ENCODE data around the gene TCF4.

The TCF4 gene

GRCh38 chr18:55248495-55248894, 339.5 kb downstream of the TCF4 start:
- no peak for DNase-seq

- DNase-seq = no peak
Measured at GRCh38 chr18:55247032-55247431, 341.0 kb downstream of the TCF4 start.

- DNase-seq = no peak
Measured at GRCh38 chr18:55246278-55246677, 341.7 kb downstream of the TCF4 start.

GRCh38 chr18:55245211-55245614, 342.8 kb downstream of the TCF4 start:
- no peak for DNase-seq

- no peak for DNase-seq
Measured at GRCh38 chr18:55244546-55244945, 343.4 kb downstream of the TCF4 start.

GRCh38 chr18:55243857-55244256, 344.1 kb downstream of the TCF4 start:
- DNase-seq = peak in 1 of 2 experiments; percentile 5

GRCh38 chr18:55243255-55243654, 344.7 kb downstream of the TCF4 start:
- DNase-seq = no peak

- DNase-seq = no peak
Measured at GRCh38 chr18:55240978-55241377, 347.0 kb downstream of the TCF4 start.

GRCh38 chr18:55239740-55240139, 348.3 kb downstream of the TCF4 start:
- DNase-seq = no peak

GRCh38 chr18:55237660-55238059, 350.3 kb downstream of the TCF4 start:
- no peak for DNase-seq

GRCh38 chr18:55236150-55236931, 351.7 kb downstream of the TCF4 start:
- DNase-seq = no peak

GRCh38 chr18:55235094-55235461, 352.9 kb downstream of the TCF4 start:
- no peak for DNase-seq

GRCh38 chr18:55234366-55235093, 353.5 kb downstream of the TCF4 start:
- peak; percentile 88 to 97 for DNase-seq

- DNase-seq = no peak
Measured at GRCh38 chr18:55233857-55234256, 354.1 kb downstream of the TCF4 start.

- DNase-seq = no peak
Measured at GRCh38 chr18:55232506-55232905, 355.5 kb downstream of the TCF4 start.

GRCh38 chr18:55229682-55230081, 358.3 kb downstream of the TCF4 start:
- no peak for DNase-seq

- DNase-seq = no peak
Measured at GRCh38 chr18:55228707-55229106, 359.3 kb downstream of the TCF4 start.

- no peak for DNase-seq
Measured at GRCh38 chr18:55228191-55228590, 359.8 kb downstream of the TCF4 start.

- DNase-seq = no peak
Measured at GRCh38 chr18:55227771-55228170, 360.2 kb downstream of the TCF4 start.

- no peak for DNase-seq
Measured at GRCh38 chr18:55226044-55226443, 361.9 kb downstream of the TCF4 start.

GRCh38 chr18:55224086-55224625, 363.8 kb downstream of the TCF4 start:
- no peak for DNase-seq

GRCh38 chr18:55221622-55222021, 366.4 kb downstream of the TCF4 start:
- no peak for DNase-seq

GRCh38 chr18:55220523-55220922, 367.5 kb downstream of the TCF4 start:
- no peak for DNase-seq

GRCh38 chr18:55219823-55220222, 368.2 kb downstream of the TCF4 start:
- DNase-seq = no peak

Measured in NCI-H524 (cell line).